GM12878 (cell line): Measurements from ENCODE around the gene STMP1. TPM values are rescaled to one million over a fixed set of nuclear protein-coding genes. Genes with fewer than 3 reads are reported as not detected.

Experiments used
- ATAC-seq: fragments of 200-7000 bp; cut with Tn5 transposase; 3 replicates; pipeline ENCODE4 v1.9.1; 2020; ENCODE audit warnings: mild to moderate bottlenecking, moderate library complexity
- BruUV-seq: library from RNA; stranded (reverse); fragments of 400-500 nt; replicated peaks from 2 replicates; lab custom pipeline; 2021; lab: Mats Ljungman, UMichigan
- CTCF ChIA-PET: fragments of 300-600 bp; sonication (Branson Sonifier 250); formaldehyde crosslinking; extraction: SDS; loops from one replicate; lab custom pipeline; 2021; ENCODE audit warnings: inconsistent platforms; lab: Yijun Ruan, JAX
- POLR2A ChIA-PET: fragments of 350-600 bp; formaldehyde crosslinking; extraction: SDS; loops from one replicate; lab custom pipeline; 2021; ENCODE audit warnings: inconsistent platforms; lab: Charles Lee
- RAD21 ChIA-PET: fragments of 300-600 bp; sonication (Branson Sonifier 250); formaldehyde crosslinking; loops from one replicate; lab custom pipeline; 2023; ENCODE audit warnings: antibody characterized with exemption; ENCODE audit not compliant: unreplicated experiment; lab: Charles Lee
- SMC1A ChIA-PET: fragments of 300-600 bp; sonication (Branson Sonifier 250); formaldehyde crosslinking; loops from one replicate; lab custom pipeline; 2023; ENCODE audit not compliant: unreplicated experiment, uncharacterized antibody; lab: Charles Lee
- DNase-seq: peaks from one replicate; pipeline ENCODE4 v3.0.0-alpha.2; 2011; ENCODE audit warnings: low read depth, low spot score
- FAIRE-seq: peaks from 3 replicates; lab custom pipeline; 2011; peaks lifted over from hg19 to GRCh38; lab: Jason Lieb, UNC
- H2AFZ ChIP-seq: 2 replicates; pipeline ENCODE4 v1.6.0; 2011; ENCODE audit warnings: low read depth, low read length, control low read depth; ENCODE audit not compliant: control insufficient read depth
- H3K27ac ChIP-seq: 2 replicates; pipeline ENCODE4 v1.5.1; 2011; ENCODE audit warnings: control low read depth; ENCODE audit not compliant: control insufficient read depth, insufficient read depth
- H3K27me3 ChIP-seq, 2 experiments: replicated peaks in 1 of 2; 2 replicates each; pipeline versions ENCODE4 v1.6.0 to v1.6.1; 2011; ENCODE audit warnings: low read length in 1 of 2; ENCODE audit not compliant: control insufficient read depth in 2 of 2, insufficient read depth in 2 of 2
- H3K36me3 ChIP-seq, 2 experiments: 2 replicates each; pipeline ENCODE4 v1.5.1; 2011; ENCODE audit warnings: low read length in 1 of 2; ENCODE audit not compliant: control insufficient read depth in 2 of 2, insufficient read depth in 2 of 2
- H3K4me1 ChIP-seq: 2 replicates; pipeline ENCODE4 v1.6.1; 2011; ENCODE audit warnings: mild to moderate bottlenecking, low read length, moderate library complexity, mixed read lengths; ENCODE audit not compliant: control insufficient read depth, insufficient read depth
- H3K4me2 ChIP-seq: 2 replicates; pipeline ENCODE4 v1.6.0; 2011; ENCODE audit warnings: control low read depth; ENCODE audit not compliant: control insufficient read depth, insufficient read depth
- H3K4me3 ChIP-seq: fragments of 200-600 bp; sonication (generic); 2 replicates; pipeline ENCODE4 v1.5.1; 2016
- H3K79me2 ChIP-seq: 2 replicates; pipeline ENCODE4 v1.6.0; 2011; ENCODE audit warnings: low read length; ENCODE audit not compliant: control insufficient read depth, insufficient read depth
- H3K9ac ChIP-seq: 2 replicates; pipeline ENCODE4 v1.8.0; 2011; ENCODE audit warnings: low read length, control low read depth, mixed read lengths; ENCODE audit not compliant: control insufficient read depth, insufficient read depth
- H3K9me3 ChIP-seq: replicated peaks from 3 replicates; pipeline ENCODE4 v1.5.1; 2011; ENCODE audit warnings: mild to moderate bottlenecking, low read length; ENCODE audit not compliant: control insufficient read depth, insufficient read depth
- H4K20me1 ChIP-seq: 2 replicates; pipeline ENCODE4 v1.6.0; 2011; ENCODE audit not compliant: control insufficient read depth, insufficient read depth
- EED ChIP-seq: sonication (generic); IDR thresholded peaks from 2 replicates; pipeline ENCODE4 v1.6.1; 2016; ENCODE audit warnings: antibody characterized with exemption, low read depth
- IRF4 ChIP-seq: IDR thresholded peaks from 2 replicates; pipeline ENCODE4 v1.6.1; 2011; ENCODE audit warnings: low read depth, low read length
- MTA3 ChIP-seq: IDR thresholded peaks from 2 replicates; pipeline ENCODE4 v1.6.1; 2012; ENCODE audit warnings: low read length, inconsistent platforms, borderline replicate concordance
- NR2C2 ChIP-seq: IDR thresholded peaks from 2 replicates; pipeline ENCODE4 v1.6.1; 2011; ENCODE audit warnings: borderline replicate concordance, low read depth; ENCODE audit not compliant: control insufficient read depth, insufficient read length
- POLR2AphosphoS5 ChIP-seq: IDR thresholded peaks from 2 replicates; pipeline ENCODE4 v1.6.1; 2011; ENCODE audit warnings: mild to moderate bottlenecking, low read length, inconsistent platforms
- SMAD5 ChIP-seq: IDR thresholded peaks from 2 replicates; pipeline ENCODE4 v1.6.1; 2016; ENCODE audit warnings: antibody characterized with exemption, low read depth
- TARDBP ChIP-seq: IDR thresholded peaks from 2 replicates; pipeline ENCODE4 v1.6.1; 2016; ENCODE audit warnings: borderline replicate concordance
- WGBS: methylation state at CpG from one replicate; pipeline ENCODE4 v1.1.6; 2016; ENCODE audit warnings: low lambda C conversion rate; ENCODE audit not compliant: insufficient replicate concordance, insufficient coverage; ENCODE audit errors: missing lambda C conversion rate; 5-methylcytosine and 5-hydroxymethylcytosine counted together
- in situ Hi-C: fragments of 300-500 bp; cut with MboI; formaldehyde crosslinking; loops from 9 replicates; pipeline ENCODE4 v1.14.3; 2018; ENCODE audit warnings: mixed read lengths
- intact Hi-C: fragments of 100-400 bp; cut with micrococcal nuclease; formaldehyde crosslinking; loops from one replicate; pipeline ENCODE4 v1.14.2; 2022; ENCODE audit not compliant: unreplicated experiment
- polyA plus RNA-seq, 11 experiments: library from polyadenylated mRNA; depleted of rRNA in 4 of 11; unstranded in 6 of 11; stranded (reverse) in 5 of 11; fragments of >200 nt; fragmentation: Nextera tagmentation in 4 of 11; fragmentation: Illumina TruSeq in 1 of 11; extraction: Ambion mirVana in 4 of 11; extraction: Trizol in 1 of 11; gene quantifications; 1 replicate in 1 of 11; 2 replicates in 10 of 11; pipeline versions ENCODE4 v1.2.1 to v1.2.3, GENCODE V29; 2011 to 2016; ENCODE audit warnings: inconsistent platforms in 2 of 11, missing spikeins in 2 of 11, low read depth in 1 of 11
- total RNA-seq, 4 experiments: library from RNA; depleted of rRNA in 3 of 4; stranded (reverse); fragments of >200 nt in 3 of 4; fragmentation: Illumina TruSeq in 1 of 4; extraction: Trizol in 1 of 4; gene quantifications; 2 replicates each; pipeline versions ENCODE4 v1.2.1 to v1.2.3, GENCODE V29; 2013 to 2021
- TF ChIP-seq, protein P1 (sequence below): fragments of 450-650 bp; IDR thresholded peaks from 2 replicates; pipeline ENCODE4 v1.6.1; 2017; ENCODE audit warnings: mild to moderate bottlenecking, low read depth, inconsistent platforms; ENCODE audit not compliant: poor library complexity, severe bottlenecking
- TF ChIP-seq, protein P2 (sequence below): IDR thresholded peaks from 2 replicates; pipeline ENCODE4 v1.6.1; 2011; ENCODE audit warnings: low read depth, low read length, improper control_type of control experiment, borderline replicate concordance

The STMP1 gene
- total and polyA plus RNA-seq, 10 of the 15 experiments (the other 5 are each of a cell fraction or from before 2014, with no cell fraction given), result 8.0 to 79.9 (median 24.7) TPM

DNA sequence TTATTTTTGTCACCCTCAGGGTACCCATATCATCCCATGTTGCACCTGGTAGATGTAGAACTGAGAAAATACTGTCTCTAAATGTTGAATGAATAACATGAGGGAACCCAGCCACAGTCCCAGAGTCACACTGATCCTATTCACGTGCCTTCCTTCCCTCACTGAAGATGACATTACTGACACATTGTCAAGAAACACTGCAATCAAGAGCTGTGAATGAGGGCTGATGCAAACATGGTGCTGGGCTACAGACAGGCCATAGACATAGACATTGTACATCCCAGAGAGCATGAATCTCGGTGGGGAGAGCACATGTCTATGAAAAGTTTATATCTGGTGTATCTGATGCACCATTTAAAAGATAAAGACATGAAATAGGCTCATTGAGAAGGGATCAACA is 55.9 kb downstream of the STMP1 start:
- TF ChIP-seq, protein P1, sequence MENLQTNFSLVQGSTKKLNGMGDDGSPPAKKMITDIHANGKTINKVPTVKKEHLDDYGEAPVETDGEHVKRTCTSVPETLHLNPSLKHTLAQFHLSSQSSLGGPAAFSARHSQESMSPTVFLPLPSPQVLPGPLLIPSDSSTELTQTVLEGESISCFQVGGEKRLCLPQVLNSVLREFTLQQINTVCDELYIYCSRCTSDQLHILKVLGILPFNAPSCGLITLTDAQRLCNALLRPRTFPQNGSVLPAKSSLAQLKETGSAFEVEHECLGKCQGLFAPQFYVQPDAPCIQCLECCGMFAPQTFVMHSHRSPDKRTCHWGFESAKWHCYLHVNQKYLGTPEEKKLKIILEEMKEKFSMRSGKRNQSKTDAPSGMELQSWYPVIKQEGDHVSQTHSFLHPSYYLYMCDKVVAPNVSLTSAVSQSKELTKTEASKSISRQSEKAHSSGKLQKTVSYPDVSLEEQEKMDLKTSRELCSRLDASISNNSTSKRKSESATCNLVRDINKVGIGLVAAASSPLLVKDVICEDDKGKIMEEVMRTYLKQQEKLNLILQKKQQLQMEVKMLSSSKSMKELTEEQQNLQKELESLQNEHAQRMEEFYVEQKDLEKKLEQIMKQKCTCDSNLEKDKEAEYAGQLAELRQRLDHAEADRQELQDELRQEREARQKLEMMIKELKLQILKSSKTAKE, result no peak
- no peak for TF ChIP-seq SMAD5
- no peak for TF ChIP-seq POLR2AphosphoS5
- TF ChIP-seq, protein P2, sequence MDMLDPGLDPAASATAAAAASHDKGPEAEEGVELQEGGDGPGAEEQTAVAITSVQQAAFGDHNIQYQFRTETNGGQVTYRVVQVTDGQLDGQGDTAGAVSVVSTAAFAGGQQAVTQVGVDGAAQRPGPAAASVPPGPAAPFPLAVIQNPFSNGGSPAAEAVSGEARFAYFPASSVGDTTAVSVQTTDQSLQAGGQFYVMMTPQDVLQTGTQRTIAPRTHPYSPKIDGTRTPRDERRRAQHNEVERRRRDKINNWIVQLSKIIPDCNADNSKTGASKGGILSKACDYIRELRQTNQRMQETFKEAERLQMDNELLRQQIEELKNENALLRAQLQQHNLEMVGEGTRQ, result no peak
- no peak for TF ChIP-seq MTA3
- TF ChIP-seq NR2C2, result no peak
- TF ChIP-seq TARDBP, result no peak
- no peak for TF ChIP-seq EED
- TF ChIP-seq IRF4, result no peak
- POLR2A ChIA-PET, result no interaction called here
- no peak overlapping the region for H3K4me2 ChIP-seq
- H3K36me3 ChIP-seq, result no peaks in the 10 kb centered on the region
- H3K4me3 ChIP-seq, result no peak overlapping the region
- BruUV-seq, result no TSS peak
- no peaks in the 10 kb centered on the region for H3K9me3 ChIP-seq
- SMC1A ChIA-PET, result no interaction called here
- H2AFZ ChIP-seq, result no peak overlapping the region
- H3K27ac ChIP-seq, result no peak overlapping the region
- no peak overlapping the region for H3K9ac ChIP-seq
- H4K20me1 ChIP-seq, result no peaks in the 10 kb centered on the region
- no peaks in the 10 kb centered on the region for H3K4me1 ChIP-seq
- no peak for DNase-seq
- no peak for ATAC-seq
- no peak for FAIRE-seq
- no peaks in the 10 kb centered on the region; a peak in 1 of 4 replicates for H3K27me3 ChIP-seq
- 0% methylated on average over 2 of the region's 2 CpGs for WGBS
- CTCF ChIA-PET, result interaction anchor here (1.8 kb wide), 1 partner anchor 45 kb away, joined by 4 read pairs; no protein-coding TSS in a partner anchor
- intact Hi-C loops (no loop called here), in situ Hi-C loops (no loop called here)
- no peaks in the 10 kb centered on the region for H3K79me2 ChIP-seq
- RAD21 ChIA-PET, result no interaction called here
